DOHH2 (cell line): ENCODE measurements around the gene NEURL1.
A peak's percentile ranks its signal among the peaks of the same experiment; 100 is the strongest.

Experiments used
- H3F3A ChIP-seq: fragments of 200-600 bp; sonication (generic), shearing (Covaris generic); 2 replicates; pipeline ENCODE4 v1.6.0; 2016; ENCODE audit warnings: antibody characterized with exemption, mild to moderate bottlenecking; ENCODE audit not compliant: control insufficient read depth, insufficient read depth
- H3K27ac ChIP-seq: fragments of 200-600 bp; sonication (generic); 2 replicates; pipeline ENCODE4 v1.5.1; 2014; ENCODE audit warnings: low read depth, mild to moderate bottlenecking, low read length, moderate library complexity
- H3K27me3 ChIP-seq: fragments of 200-600 bp; sonication (generic); 2 replicates; pipeline ENCODE4 v1.6.1; 2014; ENCODE audit warnings: mild to moderate bottlenecking, low read length, mixed read lengths; ENCODE audit not compliant: control insufficient read depth
- H3K36me3 ChIP-seq: fragments of 200-600 bp; sonication (generic); 2 replicates; pipeline ENCODE4 v1.6.1; 2014; ENCODE audit warnings: mild to moderate bottlenecking, low read length, moderate library complexity, mixed read lengths; ENCODE audit not compliant: control insufficient read depth
- H3K4me1 ChIP-seq: fragments of 200-600 bp; sonication (generic); 2 replicates; pipeline ENCODE4 v1.6.1; 2014; ENCODE audit warnings: mild to moderate bottlenecking, low read length, mixed read lengths; ENCODE audit not compliant: control insufficient read depth
- H3K4me2 ChIP-seq: fragments of 200-600 bp; sonication (generic); 2 replicates; pipeline ENCODE4 v1.6.0; 2014; ENCODE audit warnings: mild to moderate bottlenecking, low read length, moderate library complexity
- H3K4me3 ChIP-seq: fragments of 200-600 bp; sonication (generic); 2 replicates; pipeline ENCODE4 v1.5.1; 2014; ENCODE audit warnings: mild to moderate bottlenecking, low read length, mixed read lengths
- H3K79me2 ChIP-seq: fragments of 200-600 bp; sonication (generic); 2 replicates; pipeline ENCODE4 v1.6.1; 2014; ENCODE audit warnings: mild to moderate bottlenecking, low read length, mixed read lengths; ENCODE audit not compliant: control insufficient read depth
- H3K9me2 ChIP-seq: fragments of 200-600 bp; sonication (generic); replicated peaks from 2 replicates; pipeline ENCODE4 v1.6.1; 2014; ENCODE audit warnings: mild to moderate bottlenecking, low read length, mixed read lengths; ENCODE audit not compliant: control insufficient read depth
- H3K9me3 ChIP-seq: fragments of 200-600 bp; sonication (generic); 2 replicates; pipeline ENCODE4 v1.6.1; 2014; ENCODE audit warnings: antibody characterized with exemption, low read length, mixed read lengths; ENCODE audit not compliant: control insufficient read depth, insufficient read depth
- H4K20me1 ChIP-seq: fragments of 200-600 bp; sonication (generic); 2 replicates; pipeline ENCODE4 v1.6.0; 2014; ENCODE audit warnings: low read depth, mild to moderate bottlenecking, antibody characterized with exemption, low read length, moderate library complexity; ENCODE audit not compliant: control insufficient read depth, insufficient read depth
- EZH2phosphoT487 ChIP-seq: fragments of 200-600 bp; sonication (generic); IDR thresholded peaks from 2 replicates; pipeline ENCODE4 v1.6.1; 2017; ENCODE audit warnings: borderline replicate concordance, mild to moderate bottlenecking, antibody characterized with exemption, low read length, moderate library complexity, mixed read lengths
- TF ChIP-seq, protein P1 (sequence below): fragments of 200-600 bp; sonication (generic); IDR thresholded peaks from one replicate; pipeline ENCODE4 v1.5.1; 2014; ENCODE audit warnings: antibody characterized with exemption, mild to moderate bottlenecking, low read depth, low read length; ENCODE audit not compliant: poor library complexity, severe bottlenecking

NEURL1 gene

DNA sequence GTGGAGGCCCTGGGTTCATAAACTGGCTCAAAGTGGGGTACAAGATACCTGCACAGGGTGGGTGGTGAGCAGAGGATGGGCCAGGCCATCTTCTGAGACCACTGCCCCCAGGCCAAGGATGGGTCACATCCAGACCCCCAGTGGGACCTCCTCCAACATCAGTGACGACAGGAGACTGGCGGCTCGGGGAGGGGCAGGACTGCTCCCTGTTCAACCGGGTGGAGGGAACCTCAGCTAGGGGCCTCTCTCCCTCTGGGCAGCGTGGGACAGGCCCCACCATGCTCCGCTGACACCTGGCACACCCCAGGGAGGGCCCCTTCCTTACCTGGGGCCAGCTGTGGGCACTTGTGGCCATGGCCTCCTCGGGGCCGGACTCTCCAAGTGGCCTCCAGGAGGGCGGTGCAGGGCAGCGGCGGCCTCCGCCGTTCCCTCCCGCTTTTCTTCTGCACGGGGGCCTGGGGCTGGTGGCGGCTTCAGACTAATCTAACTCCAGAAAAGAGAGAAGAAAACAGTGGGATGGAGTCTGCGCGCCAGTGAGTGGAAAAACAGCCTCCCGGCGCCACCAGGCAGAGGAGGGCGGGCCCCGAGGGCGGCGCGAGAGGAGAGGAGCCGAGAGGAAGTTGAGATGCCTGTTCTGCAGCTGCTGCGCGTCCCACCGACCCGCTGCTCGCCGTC is 41.5 kb upstream of the NEURL1 start, which contains the start of gene CALHM2:
Gene CALHM2, minus strand, starts transcription at position 540 of the 675 bp plus-strand sequence. CDS start 2,429 bp downstream, outside the sequence.
- H3K79me2 ChIP-seq, result no peaks in the 10 kb centered on the region
- no peaks in the 10 kb centered on the region for H3K27me3 ChIP-seq
- peak within 1 kb of the TSS; percentile 44 for H3K4me2 ChIP-seq
- TF ChIP-seq, protein P1, sequence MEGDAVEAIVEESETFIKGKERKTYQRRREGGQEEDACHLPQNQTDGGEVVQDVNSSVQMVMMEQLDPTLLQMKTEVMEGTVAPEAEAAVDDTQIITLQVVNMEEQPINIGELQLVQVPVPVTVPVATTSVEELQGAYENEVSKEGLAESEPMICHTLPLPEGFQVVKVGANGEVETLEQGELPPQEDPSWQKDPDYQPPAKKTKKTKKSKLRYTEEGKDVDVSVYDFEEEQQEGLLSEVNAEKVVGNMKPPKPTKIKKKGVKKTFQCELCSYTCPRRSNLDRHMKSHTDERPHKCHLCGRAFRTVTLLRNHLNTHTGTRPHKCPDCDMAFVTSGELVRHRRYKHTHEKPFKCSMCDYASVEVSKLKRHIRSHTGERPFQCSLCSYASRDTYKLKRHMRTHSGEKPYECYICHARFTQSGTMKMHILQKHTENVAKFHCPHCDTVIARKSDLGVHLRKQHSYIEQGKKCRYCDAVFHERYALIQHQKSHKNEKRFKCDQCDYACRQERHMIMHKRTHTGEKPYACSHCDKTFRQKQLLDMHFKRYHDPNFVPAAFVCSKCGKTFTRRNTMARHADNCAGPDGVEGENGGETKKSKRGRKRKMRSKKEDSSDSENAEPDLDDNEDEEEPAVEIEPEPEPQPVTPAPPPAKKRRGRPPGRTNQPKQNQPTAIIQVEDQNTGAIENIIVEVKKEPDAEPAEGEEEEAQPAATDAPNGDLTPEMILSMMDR, result no peak
- TF ChIP-seq EZH2phosphoT487, result no peak
- peak within 1 kb of the TSS; percentile 23; the same call in 1 of the 2 replicates for H3K4me3 ChIP-seq
- H3K9me2 ChIP-seq, result no peaks in the 10 kb centered on the region
- H4K20me1 ChIP-seq, result no peaks in the 10 kb centered on the region
- H3K27ac ChIP-seq, result no peak within 1 kb of the TSS
- H3F3A ChIP-seq, result peaks cover 6% of the 10 kb centered on the region; the same call in 1 of the 2 replicates
- no peaks in the 10 kb centered on the region for H3K9me3 ChIP-seq
- peaks cover 12% of the 10 kb centered on the region; the same call in 1 of the 2 replicates for H3K4me1 ChIP-seq
- H3K36me3 ChIP-seq, result peaks cover 27% of the 10 kb centered on the region

- Histone ChIP-seq H3K27ac (no peak overlapping the region), H3K4me1 (peaks cover 12% of the 10 kb centered on the region; the same call in 1 of the 2 replicates), H3K4me3 (no peak overlapping the region), H3K9me3 (no peaks in the 10 kb centered on the region), H3K79me2 (no peaks in the 10 kb centered on the region), H3F3A (peaks cover 6% of the 10 kb centered on the region; the same call in 1 of the 2 replicates), H3K4me2 (peak overlapping the region; percentile 44; the same call in 1 of the 2 replicates), H4K20me1 (no peaks in the 10 kb centered on the region), H3K36me3 (peaks cover 20% of the 10 kb centered on the region), H3K27me3 (no peaks in the 10 kb centered on the region), H3K9me2 (no peaks in the 10 kb centered on the region)
- TF ChIP-seq, protein P1, result no peak
- no peak for TF ChIP-seq EZH2phosphoT487
Measured at GRCh38 chr10:103452506-103453230, 40.8 kb upstream of the NEURL1 start.

- no peak for TF ChIP-seq EZH2phosphoT487
- TF ChIP-seq, protein P1, result no peak
- Histone ChIP-seq H3K9me3 (no peaks in the 10 kb centered on the region), H3K27ac (no peak overlapping the region), H3K4me2 (no peak overlapping the region), H3K27me3 (no peaks in the 10 kb centered on the region), H3K36me3 (peaks cover 12% of the 10 kb centered on the region; the same call in 1 of the 2 replicates), H3K4me1 (peaks cover 18% of the 10 kb centered on the region), H3K79me2 (no peaks in the 10 kb centered on the region), H3K4me3 (no peak overlapping the region), H3F3A (peaks cover 6% of the 10 kb centered on the region; the same call in 1 of the 2 replicates), H4K20me1 (no peaks in the 10 kb centered on the region), H3K9me2 (no peaks in the 10 kb centered on the region)
Measured at GRCh38 chr10:103454026-103454425, 39.5 kb upstream of the NEURL1 start.
